Activated CD4-positive, CD25-positive, alpha-beta regulatory T cell (primary cell): ENCODE measurements around the gene ACOT9.
A peak's percentile ranks its signal among the peaks of the same experiment; 100 is the strongest.
"Not testable (repeated sequence)": the region's sequence is repeated elsewhere in the genome, so short reads cannot be mapped to it uniquely, and the experiment has no call there.

Experiments
- DNase-seq, 4 experiments: peaks; one replicate each; lab custom pipeline; 2025; lab: John Stamatoyannopoulos, UW

ACOT9 gene

GRCh38 chrX:23694606-23695005 lies 48.5 kb downstream of the ACOT9 start:
- peak; percentile 0 to 8 (median 4) for DNase-seq

GRCh38 chrX:23692166-23692565 lies 50.9 kb downstream of the ACOT9 start:
- DNase-seq = no peak

DNA sequence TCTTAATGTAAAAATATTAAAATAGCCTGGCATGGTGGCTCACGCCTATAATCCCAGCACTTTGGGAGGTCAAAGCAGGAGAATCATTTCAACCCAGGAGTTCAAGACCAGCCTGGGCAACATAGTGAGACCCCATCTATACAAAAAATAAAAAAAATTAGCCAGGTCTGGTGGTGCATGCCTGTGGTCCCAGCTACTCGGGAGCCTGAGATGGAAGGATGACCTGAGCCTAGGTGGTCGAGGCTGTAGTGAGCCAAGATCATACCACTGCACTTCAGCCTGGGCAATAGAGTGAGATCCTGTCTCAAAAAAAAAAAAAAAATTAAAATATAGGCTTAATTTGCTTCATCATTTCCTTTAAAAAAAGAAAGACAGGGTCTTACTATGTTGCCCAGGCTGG lies 66.6 kb downstream of the ACOT9 start:
- DNase-seq = not testable (repeated sequence)

GRCh38 chrX:23673108-23673507 lies 70.0 kb downstream of the ACOT9 start:
- DNase-seq = no peak

DNA sequence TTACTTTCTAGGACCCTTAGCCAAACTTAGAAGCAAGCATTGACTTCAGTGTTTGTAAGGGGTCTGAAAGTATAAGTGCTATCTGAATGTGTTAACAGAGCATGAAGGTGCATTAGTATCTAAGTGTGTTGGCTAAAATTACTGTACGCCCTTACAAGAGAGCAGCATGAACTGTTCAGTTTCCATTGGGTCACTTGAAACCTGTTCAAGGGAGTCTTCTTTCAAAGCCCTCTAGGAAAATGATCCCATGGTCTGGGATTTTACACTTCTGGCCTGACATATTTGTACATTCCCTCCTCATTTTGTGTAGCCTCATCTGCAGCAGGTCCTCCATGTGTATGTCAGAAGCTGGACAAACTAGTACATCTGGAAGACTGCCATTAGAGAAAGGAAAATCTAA lies 72.5 kb downstream of the ACOT9 start:
- no peak for DNase-seq

DNA sequence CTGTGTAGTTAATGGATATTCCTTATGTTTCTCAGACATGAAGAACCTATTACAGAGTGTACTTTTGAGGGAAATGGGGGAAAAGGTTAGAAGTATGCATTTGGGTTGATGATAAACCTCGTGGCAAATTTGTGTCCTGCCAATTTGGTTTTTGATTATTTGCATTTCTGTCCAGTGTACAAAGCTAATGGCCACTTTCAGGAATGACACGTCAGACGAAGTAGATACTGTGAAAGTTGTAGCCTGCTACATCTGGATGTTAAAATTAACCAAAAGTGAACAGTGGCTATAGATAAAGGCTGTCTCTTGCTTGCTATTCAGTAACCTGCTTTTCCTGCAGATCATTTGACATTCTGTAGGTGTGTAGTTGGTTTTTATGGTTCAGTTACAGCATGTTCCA lies 74.7 kb downstream of the ACOT9 start:
- no peak for DNase-seq

DNA sequence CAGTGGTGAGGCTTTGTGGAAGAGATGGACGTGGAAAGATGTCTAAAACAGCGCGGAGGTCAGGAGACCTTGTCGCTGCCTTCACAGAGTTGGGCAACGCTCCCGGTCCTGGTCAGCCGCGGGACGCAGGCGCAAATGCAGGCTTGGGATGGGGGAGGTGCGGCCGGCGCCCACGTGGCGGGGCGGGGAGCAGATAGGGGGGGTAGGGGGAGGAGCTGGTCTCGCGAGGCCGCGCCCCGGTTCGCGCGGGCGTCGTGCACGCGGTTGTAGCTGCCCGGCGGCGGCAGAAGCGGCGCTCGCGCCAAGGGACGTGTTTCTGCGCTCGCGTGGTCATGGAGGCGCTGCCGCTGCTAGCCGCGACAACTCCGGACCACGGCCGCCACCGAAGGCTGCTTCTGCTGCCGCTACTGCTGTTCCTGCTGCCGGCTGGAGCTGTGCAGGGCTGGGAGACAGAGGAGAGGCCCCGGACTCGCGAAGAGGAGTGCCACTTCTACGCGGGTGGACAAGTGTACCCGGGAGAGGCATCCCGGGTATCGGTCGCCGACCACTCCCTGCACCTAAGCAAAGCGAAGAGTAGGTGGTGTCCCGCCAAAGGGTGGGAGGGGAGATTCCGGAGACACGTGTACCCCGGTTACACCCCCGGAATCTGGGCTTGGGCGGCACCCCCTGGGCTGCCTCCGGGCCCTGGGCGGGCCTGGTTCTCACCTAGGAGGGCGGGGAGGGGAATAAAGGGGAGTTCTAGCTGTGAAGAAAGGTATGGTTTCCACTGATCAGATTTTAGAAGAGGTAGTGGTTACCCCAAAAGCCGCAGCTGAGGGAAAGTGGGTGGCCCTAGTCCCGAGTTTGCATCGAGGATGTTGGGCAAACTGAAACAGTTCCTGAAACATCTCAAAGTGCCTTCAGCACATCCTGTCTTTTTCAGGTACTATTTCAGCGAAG lies 75.6 kb downstream of the ACOT9 start, which contains the start of gene PRDX4:
PRDX4 (plus strand) TSS at position 255 of the 939 bp plus-strand sequence; CDS start at position 333, 78 bp downstream.
- DNase-seq = peak; percentile 49 to 55 (median 55)

DNA sequence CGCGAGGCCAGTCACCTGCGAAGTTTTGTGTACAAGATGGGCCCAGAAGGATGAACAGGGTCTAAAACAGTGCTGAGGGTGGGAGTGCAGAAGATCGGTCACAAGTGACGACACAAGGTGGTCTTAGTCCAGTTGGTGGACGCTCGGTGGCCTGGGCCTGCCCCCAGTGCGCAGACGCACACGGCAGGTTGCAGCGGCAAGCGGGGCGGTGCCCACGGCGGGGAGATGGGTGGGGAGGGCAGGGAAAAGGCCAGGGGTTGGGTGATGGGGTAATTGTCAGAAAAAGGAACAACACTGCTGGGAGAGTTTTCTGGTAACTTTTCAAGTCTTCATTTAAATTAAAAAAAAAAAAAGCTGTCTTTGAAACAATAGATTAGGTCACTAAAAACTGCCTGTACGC lies 76.8 kb downstream of the ACOT9 start:
- DNase-seq = no peak

DNA sequence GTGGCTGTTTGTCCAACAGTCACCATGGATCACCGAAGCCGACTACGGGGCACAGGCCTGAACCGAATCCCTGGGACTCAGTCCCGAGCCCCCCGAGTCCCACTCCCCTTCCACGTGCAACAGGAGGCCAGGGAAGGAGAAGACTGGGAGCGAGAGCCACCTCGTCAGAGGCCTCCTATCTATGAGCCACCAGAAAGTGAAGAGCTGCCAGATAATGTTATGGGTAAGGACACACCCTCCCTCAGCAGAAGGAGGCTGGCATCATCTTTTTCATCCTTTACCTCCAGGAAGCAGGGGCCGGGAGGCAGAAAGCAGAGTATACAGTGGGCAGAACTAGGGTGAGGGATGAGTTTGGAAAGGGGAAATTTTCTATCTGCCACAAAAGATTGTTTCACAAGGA lies 78.6 kb downstream of the ACOT9 start:
- DNase-seq = no peak

GRCh38 chrX:23662853-23663252 lies 80.2 kb downstream of the ACOT9 start:
- DNase-seq = no peak

GRCh38 chrX:23662187-23662586 lies 80.9 kb downstream of the ACOT9 start:
- DNase-seq = no peak

GRCh38 chrX:23661671-23662070 lies 81.4 kb downstream of the ACOT9 start:
- DNase-seq = no peak

DNA sequence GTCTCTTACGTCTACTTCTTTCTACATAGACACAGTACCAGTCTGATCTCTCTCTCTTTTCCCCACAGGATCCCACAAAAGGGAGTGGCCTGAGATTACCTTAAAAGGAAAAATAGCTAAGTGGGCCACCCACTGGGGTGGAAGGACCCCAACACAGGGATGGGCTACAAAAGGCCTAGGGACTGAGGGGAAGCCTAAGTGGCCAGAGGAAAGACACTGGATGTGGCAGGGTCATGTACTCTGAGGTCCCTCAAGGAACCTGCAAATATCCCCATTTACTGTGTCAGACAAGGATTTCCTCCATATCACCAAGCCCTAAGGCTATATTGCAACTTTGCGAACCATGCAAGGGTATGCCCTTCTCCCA lies 82.3 kb downstream of the ACOT9 start:
- no peak for DNase-seq

DNA sequence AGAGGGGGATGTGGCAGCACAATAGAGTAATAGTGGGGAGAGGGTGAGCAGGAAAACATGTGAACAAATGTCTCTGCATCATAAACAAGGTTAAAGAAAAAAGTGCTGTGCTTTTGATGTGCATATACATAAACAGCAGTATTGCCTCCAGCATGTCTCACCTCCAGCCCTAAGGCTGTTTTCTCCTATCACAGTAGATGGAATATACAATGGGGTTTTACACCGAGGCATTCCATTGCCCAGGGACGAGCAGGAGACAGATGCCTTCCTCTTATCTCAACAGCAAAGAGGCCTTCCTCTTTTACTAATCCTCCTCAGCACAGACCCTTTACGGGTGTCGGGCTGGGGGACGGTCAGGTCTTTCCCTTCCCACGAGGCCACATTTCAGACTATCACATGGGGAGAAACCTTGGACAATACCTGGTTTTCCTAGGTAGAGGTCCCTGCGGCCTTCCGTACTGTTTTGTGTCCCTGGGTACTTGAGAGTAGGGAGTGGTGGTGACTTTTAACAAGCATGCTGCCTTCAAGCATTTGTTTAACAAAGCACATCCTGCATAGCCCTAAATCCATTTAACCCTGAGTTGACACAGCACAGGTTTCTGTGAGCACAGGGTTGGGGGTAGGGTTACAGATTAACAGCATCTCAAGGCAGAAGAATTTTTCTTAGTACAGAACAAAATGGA lies 82.9 kb downstream of the ACOT9 start:
- not testable (repeated sequence) for DNase-seq

DNA sequence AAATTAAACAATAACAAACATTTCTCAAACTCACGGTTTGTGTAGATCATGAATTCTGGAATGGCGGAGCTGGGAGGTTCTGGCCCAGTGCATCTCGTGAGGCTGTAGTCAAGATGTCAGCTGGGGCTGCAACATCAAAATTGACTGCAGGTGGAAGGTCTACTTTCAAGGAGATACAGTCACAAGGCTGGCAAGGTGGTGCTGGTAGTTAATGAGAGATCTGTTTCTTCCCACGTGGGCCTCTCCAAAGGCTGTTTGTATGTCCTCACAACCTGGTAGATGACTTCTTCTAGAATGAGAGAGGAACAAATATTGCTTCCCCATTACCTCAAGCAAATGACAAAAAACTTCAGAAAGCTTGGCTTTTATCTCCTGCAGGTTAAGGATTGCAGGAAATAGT lies 83.7 kb downstream of the ACOT9 start:
- DNase-seq = no peak

- no peak for DNase-seq
Measured at GRCh38 chrX:23656684-23657083, 86.4 kb downstream of the ACOT9 start.

DNA sequence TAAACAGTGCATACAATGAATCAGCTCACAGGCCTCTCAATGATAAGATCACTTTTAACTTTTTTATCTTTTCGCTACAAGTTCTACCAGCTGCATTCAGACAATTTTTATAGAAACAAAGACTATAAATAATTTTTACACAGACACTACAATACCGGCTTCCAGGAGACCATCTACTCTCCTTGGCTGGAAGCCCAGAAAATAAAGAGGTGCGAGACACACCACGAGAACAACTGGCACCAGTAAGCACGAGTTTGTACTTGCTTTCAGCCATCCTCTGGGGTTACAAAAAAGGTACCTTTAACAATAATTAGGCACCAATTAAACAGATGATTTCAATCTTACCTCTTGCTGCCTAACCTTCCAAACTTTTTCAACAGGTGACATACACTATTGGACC lies 87.0 kb downstream of the ACOT9 start:
- DNase-seq = no peak
